ENCODE results near the gene PLD2.

The PLD2 gene

DNA sequence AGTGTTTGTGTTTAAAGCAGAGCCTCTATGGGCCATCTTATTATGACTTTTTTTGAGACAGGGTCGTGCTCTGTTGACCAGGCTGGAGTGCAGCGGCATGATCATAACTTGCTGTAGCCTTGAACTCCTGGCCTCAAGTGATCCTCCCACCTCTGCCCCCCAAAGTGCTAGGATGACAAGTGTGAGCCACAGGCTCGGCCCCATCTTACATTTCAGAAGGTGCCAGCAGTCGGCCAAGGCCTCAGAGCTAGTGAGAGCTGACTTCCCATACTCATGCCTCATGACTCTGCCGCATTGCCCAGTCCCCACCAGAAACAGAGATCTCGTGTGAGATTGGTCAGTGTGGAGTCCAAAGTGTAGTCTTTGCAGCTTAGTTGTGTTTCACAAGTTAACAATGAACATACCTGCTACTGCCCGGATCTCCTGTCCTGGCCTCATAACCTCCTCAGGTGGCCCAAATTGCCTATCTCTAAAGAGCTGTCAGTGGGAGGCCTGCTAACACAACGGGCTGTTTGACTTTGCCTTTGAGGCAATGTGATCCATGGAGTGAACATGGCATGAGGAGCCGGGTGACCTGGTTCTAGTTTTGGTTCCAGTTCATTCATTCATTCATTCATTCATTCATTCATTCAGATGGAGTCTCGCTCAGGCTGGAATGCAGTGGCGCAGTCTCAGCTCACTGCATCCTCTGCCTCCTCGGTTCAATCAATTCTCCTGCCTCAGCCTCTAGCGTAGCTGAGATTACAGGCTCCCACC is 39.9 kb downstream of the PLD2 start:
- DNase-seq (ENCODE audit: low read depth), result no peak
- TF ChIP-seq, protein P1, sequence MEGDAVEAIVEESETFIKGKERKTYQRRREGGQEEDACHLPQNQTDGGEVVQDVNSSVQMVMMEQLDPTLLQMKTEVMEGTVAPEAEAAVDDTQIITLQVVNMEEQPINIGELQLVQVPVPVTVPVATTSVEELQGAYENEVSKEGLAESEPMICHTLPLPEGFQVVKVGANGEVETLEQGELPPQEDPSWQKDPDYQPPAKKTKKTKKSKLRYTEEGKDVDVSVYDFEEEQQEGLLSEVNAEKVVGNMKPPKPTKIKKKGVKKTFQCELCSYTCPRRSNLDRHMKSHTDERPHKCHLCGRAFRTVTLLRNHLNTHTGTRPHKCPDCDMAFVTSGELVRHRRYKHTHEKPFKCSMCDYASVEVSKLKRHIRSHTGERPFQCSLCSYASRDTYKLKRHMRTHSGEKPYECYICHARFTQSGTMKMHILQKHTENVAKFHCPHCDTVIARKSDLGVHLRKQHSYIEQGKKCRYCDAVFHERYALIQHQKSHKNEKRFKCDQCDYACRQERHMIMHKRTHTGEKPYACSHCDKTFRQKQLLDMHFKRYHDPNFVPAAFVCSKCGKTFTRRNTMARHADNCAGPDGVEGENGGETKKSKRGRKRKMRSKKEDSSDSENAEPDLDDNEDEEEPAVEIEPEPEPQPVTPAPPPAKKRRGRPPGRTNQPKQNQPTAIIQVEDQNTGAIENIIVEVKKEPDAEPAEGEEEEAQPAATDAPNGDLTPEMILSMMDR (IDR thresholded peaks at IDR 0.05; ENCODE audit: low read depth, low read length, missing control alignments), result no peak
- no peak overlapping the region for H3K4me3 ChIP-seq (ENCODE audit: low read depth, low read length)

DNA sequence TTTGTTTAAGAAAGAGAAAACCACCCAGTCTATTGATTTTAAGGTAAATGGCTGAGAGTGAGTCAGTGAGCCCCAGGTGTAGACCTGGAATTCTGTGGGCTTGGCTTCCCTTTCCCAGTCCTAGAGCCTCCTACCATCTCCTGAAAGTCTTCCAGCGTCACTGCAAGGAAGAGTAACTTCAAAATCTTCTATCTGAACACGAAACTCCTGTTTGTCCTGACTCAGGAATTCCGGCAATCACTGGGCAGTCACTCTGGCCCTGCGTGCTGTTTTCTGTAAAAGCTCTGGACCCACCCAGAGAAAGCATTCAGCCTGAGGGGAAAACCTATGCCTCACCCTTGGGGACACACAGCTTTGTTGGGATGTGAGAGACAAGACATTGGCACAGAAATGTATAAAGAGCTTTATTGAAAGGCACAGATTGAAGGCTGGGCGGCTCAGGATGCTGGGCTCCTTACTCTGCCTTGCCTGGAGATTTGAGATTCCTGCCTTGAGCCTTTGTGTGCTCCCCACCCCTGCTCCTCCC is 42.1 kb downstream of the PLD2 start:
- TF ChIP-seq, protein P1 (IDR thresholded peaks at IDR 0.05; ENCODE audit: low read depth, low read length, missing control alignments), result no peak
- no peak overlapping the region for H3K4me3 ChIP-seq (ENCODE audit: low read depth, low read length)
- DNase-seq (ENCODE audit: low read depth), result no peak

DNA sequence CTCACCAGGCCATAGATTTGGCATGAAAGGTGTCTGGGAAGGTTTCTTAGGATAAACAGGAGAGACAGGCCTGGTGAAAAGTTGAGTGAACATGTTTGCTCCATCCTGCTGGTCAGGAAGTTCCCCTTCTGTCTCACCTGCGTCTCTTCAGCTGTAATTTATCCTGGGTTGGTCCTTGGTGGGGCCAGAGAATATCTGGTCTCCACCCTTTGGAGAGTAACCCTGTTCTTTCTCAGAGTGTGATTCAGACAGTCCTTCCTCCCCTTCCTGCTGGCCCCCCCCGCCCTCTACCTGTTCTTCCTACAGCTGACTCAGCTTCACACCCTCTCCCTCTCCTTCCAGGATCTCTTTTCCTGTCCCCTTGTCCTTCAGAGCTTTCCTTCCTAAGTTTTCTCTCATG is 43.3 kb downstream of the PLD2 start:
- TF ChIP-seq, protein P1 (IDR thresholded peaks at IDR 0.05; ENCODE audit: low read depth, low read length, missing control alignments), result no peak
- no peak for DNase-seq (ENCODE audit: low read depth)
- no peak overlapping the region for H3K4me3 ChIP-seq (ENCODE audit: low read depth, low read length)

DNA sequence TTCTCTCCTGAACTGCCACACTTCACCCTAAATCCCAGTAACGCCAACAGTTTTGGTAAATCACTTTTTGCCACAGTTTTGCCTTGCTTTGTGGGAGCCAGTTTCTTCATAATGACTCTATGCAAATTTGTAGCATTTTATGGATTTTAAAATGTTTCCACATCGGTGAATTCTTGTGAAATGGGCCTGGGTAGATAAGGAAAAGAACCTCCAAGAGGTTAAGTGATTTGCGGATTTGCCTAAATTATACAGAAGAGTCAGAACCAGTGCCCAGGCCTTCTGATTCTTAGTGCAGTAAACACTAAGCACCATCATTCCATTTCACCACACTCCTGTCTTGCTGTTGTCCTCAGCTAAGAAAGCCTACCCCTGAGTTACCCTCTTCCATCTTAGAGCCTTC is 44.1 kb downstream of the PLD2 start:
- no peak overlapping the region for H3K4me3 ChIP-seq (ENCODE audit: low read depth, low read length)
- TF ChIP-seq, protein P1 (IDR thresholded peaks at IDR 0.05; ENCODE audit: low read depth, low read length, missing control alignments), result no peak
- no peak for DNase-seq (ENCODE audit: low read depth)

DNA sequence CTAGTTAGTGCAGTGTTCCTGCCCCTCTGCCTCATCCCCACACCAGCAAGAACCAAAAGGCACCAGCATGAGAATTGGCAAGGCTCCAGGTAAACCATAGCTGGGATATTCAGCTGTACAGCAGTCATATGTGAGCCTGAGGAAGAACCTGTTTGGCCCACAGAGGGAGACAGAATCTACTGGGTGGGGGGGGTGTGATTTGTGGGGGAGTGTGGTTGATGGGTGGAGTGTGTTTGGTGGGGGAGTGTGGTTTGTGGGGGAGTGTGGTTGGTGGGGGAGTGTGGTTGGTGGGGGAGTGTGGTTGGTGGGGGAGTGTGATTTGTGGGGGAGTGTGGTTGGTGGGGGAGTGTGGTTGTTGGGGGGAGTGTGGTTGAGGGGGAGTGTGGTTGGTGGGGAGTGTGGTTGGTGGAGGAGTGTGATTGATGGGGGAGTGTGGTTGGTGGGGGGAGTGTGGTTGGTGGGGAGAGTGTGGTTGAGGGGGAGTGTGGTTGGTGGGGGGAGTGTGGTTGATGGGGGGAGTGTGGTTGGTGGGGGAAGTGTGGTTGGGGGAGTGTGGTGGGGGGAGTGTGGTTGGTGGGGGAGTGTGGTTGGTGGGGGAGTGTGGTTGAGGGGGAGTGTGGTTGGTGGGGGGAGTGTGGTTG is 45.7 kb downstream of the PLD2 start:
- TF ChIP-seq, protein P1 (IDR thresholded peaks at IDR 0.05; ENCODE audit: low read depth, low read length, missing control alignments), result no peak
- H3K4me3 ChIP-seq (ENCODE audit: low read depth, low read length), result no peak overlapping the region
- no peak for DNase-seq (ENCODE audit: low read depth)

DNA sequence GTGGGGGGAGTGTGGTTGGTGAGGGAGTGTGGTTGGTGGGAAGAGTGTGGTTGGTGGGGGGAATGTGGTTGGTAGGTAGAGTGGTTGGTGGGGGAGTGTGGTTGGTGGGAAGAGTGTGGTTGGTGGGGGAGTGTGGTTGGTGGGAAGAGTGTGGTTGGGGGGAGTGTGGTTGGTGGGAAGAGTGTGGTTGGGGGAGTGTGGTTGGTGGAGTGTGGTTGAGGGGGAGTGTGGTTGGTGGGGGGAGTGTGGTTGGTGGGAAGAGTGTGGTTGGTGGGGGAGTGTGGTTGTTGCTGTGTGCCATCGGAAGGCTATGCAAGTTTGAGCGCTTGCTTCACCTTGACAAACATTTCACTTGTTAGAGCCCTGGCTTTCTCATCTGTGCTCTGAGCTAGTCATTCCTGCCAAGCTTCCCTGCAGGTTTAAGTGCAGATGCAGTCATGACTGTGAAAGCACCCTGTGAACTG is 46.3 kb downstream of the PLD2 start:
- H3K4me3 ChIP-seq (ENCODE audit: low read depth, low read length), result no peak overlapping the region
- DNase-seq (ENCODE audit: low read depth), result no peak
- TF ChIP-seq, protein P1 (IDR thresholded peaks at IDR 0.05; ENCODE audit: low read depth, low read length, missing control alignments), result no peak
